Measurements from ENCODE around the gene C11orf21. TPM values are rescaled to one million over a fixed set of nuclear protein-coding genes. Genes with fewer than 3 reads are reported as not detected.

Gene C11orf21
- total and polyA plus RNA-seq, 8 donors = 1.2 to 6.9 (median 1.8) TPM

DNA sequence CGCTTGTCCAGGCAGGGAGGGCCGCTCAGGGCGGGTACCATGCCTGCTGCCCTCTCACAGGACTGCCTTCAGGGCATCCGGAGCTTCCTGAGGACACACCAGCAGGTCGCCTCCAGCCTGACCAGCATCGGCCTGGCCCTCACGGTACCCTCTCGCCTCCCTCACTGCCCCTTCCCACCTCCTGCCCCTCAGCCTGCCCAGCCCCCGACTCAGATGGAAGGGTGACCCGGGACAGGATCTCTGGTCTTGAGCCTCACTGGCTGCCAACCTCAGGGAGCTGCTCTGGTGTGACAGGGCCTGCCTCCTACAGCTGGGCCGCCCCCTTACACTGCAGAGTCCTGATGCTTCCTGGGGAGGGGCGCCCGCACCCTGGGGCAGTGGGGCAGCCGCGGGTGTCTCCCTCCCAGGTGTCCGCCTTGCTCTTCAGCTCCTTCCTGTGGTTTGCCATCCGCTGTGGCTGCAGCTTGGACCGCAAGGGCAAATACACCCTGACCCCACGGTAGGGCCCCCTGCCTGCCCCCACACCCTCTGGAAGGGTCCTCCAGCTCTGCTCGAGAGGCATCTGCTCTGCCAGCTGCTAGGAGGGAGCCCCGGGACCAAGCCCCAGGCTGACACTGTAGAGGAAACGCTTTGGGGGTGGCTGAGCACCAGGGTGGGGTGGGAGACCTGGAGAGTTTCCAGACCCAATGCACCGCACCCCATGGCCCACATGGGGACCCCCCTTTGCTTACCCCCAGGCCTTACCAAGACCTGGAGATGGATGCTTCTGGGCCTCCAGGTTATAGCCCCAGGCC is 14.6 kb upstream of the C11orf21 start:
- intact Hi-C loops (cut with DNase I) = no loop called here
- ATAC-seq (no peak), DNase-seq (peak in 1 of 4 donors; percentile 64)
- Histone ChIP-seq H3K9me3 (peaks cover 0 to 7% of the 10 kb centered on the region in 2 donors), H3K4me1 (peaks cover 8 to 12% of the 10 kb centered on the region in 2 donors), H3K4me3 (no peak overlapping the region), H3K27me3 (no peaks in the 10 kb centered on the region), H3K36me3 (no peaks in the 10 kb centered on the region), H3K27ac (no peak overlapping the region)
- TF ChIP-seq, protein P1, sequence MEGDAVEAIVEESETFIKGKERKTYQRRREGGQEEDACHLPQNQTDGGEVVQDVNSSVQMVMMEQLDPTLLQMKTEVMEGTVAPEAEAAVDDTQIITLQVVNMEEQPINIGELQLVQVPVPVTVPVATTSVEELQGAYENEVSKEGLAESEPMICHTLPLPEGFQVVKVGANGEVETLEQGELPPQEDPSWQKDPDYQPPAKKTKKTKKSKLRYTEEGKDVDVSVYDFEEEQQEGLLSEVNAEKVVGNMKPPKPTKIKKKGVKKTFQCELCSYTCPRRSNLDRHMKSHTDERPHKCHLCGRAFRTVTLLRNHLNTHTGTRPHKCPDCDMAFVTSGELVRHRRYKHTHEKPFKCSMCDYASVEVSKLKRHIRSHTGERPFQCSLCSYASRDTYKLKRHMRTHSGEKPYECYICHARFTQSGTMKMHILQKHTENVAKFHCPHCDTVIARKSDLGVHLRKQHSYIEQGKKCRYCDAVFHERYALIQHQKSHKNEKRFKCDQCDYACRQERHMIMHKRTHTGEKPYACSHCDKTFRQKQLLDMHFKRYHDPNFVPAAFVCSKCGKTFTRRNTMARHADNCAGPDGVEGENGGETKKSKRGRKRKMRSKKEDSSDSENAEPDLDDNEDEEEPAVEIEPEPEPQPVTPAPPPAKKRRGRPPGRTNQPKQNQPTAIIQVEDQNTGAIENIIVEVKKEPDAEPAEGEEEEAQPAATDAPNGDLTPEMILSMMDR (IDR thresholded peaks at IDR 0.05) = no peak

DNA sequence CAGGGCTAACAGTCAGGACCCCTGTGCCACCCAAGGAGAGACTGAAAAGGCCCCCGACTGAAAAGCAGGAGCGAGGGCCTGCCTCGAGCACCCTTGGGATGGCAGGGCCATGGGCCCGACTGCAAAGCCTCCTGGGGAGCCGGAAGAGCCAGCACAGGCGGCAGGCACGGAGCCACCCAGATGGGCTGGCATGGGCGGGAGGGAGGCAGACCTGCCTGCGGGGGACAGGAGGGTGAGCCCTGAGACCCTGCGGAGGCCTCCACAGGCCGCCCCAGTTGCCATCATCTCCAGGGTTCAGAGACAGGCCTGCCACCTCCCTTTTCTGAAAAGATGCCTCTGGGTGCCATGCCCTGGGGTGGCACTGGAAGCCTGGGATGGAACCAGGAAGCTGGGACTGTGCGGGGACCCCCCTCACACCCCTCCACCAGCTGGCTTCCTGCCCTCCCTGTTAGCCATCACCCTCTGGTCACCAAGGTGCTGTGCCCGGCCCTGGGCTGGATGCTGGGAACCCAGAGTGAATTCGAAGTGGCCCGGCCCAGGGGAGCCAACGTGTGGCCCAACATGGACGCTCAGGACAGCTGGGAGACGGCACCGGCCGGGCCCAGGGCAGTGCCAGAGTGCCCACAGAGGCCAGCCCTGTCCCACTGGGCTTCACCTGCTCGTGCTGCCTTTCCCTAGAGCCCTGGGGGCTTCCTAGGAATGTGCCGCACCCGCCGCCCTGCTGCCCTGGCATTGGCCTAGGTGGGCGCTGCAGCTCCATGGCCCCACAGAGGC is 13.9 kb upstream of the C11orf21 start:
- H3K27me3 ChIP-seq = no peaks in the 10 kb centered on the region
- ATAC-seq (peak; percentile 10), DNase-seq (peak in 1 of 4 donors; percentile 65)
- peak overlapping the region in 1 of 2 donors; percentile 61 for H3K27ac ChIP-seq
- intact Hi-C loops (cut with DNase I) = no loop called here
- H3K4me1 ChIP-seq = peaks cover 8 to 12% of the 10 kb centered on the region in 2 donors
- H3K36me3 ChIP-seq = no peaks in the 10 kb centered on the region
- no peak overlapping the region for H3K4me3 ChIP-seq
- peaks cover 0 to 7% of the 10 kb centered on the region in 2 donors for H3K9me3 ChIP-seq
- TF ChIP-seq, protein P1 (IDR thresholded peaks at IDR 0.05) = no peak

DNA sequence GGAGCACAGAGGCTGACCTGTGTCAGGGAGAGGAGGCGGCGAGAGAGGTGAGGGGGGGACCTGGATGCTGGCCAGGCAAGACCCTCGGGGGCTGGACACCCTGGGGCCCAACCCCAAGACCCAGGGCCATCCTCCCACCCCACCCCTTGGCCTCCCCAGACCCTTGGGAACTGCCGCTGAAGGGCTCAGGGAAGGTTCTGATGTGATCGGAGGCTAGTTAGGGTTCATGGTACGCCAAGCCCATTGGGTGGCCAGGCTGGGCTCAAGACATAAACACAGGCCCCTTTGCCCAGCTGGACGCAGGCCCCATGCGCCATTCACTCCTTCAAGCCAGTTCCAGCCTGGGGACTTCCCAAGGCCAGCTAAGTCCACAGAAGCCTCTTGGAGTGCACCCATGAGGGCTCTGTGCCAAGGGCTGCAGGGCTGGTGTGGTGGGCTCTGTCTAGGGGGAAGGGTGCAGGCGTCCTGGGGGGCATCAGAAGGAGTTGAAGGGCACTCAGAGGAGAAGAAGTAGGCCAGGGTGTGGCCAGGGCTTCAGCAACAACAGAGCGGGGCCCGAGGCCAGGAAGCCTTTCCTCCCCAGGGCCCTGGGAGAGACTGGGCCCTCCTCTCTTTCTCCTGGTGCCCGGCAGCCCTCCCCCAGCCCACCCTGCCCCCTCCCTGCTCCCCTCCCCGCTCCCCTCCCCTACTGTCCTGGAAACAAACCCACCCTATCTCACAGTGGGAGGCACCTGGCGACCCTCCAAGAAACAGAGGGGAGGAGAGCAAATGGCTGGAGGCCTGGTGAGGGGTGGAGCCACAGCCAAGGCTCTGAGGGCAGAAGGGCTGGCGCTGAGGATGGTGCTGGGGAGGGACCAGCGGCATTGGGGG is 13.0 kb upstream of the C11orf21 start:
- H3K4me3 ChIP-seq = no peak overlapping the region
- peaks cover 0 to 7% of the 10 kb centered on the region in 2 donors for H3K9me3 ChIP-seq
- ATAC-seq (peak; percentile 80), DNase-seq (peak; percentile 77 to 98 (median 88))
- H3K27me3 ChIP-seq = no peaks in the 10 kb centered on the region
- H3K4me1 ChIP-seq = peaks cover 8 to 12% of the 10 kb centered on the region in 2 donors
- TF ChIP-seq, protein P1 (IDR thresholded peaks at IDR 0.05) = no peak
- no peaks in the 10 kb centered on the region for H3K36me3 ChIP-seq
- intact Hi-C loops (cut with DNase I) = no loop called here
- H3K27ac ChIP-seq = peak overlapping the region; percentile 33 to 61

DNA sequence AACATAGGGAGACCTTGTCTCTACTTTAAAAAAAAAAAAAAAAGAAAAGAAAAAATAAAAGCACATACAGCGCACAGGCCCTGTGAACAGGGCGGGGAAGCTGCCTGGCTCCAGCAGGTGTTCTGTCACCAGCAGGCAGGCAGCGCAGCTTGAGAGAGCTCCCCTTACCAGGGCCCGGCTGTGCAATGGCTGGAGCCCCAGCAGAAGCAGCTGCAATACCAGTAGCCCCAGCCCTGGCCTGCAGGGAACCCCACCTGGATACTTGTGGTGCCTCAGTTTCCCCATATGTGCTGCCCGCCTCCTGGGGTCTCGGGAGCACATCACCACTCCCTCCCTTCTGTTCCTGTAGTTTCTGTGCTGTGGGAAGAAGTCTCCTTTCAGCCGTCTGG is 12.4 kb upstream of the C11orf21 start:
- intact Hi-C loops (cut with DNase I) = no loop called here
- H3K9me3 ChIP-seq = peaks cover 0 to 7% of the 10 kb centered on the region in 2 donors
- no peaks in the 10 kb centered on the region for H3K27me3 ChIP-seq
- no peaks in the 10 kb centered on the region for H3K36me3 ChIP-seq
- ATAC-seq (no peak), DNase-seq (no peak)
- H3K4me1 ChIP-seq = peaks cover 8 to 12% of the 10 kb centered on the region in 2 donors
- H3K27ac ChIP-seq = peak overlapping the region in 1 of 2 donors; percentile 61
- no peak overlapping the region for H3K4me3 ChIP-seq
- TF ChIP-seq, protein P1 (IDR thresholded peaks at IDR 0.05) = no peak
